Mammary epithelial cell (primary cell): ENCODE measurements around the gene GPR89B.
"Not testable (repeated sequence)": the region's sequence is repeated elsewhere in the genome, so short reads cannot be mapped to it uniquely, and the experiment has no call there.

Experiments
- CTCF ChIP-seq, 2 donors: IDR thresholded peaks in 1 of 2; conservative IDR thresholded peaks in 1 of 2; 2 replicates each; pipeline ENCODE4 v1.5.1; 2011 to 2012; ENCODE audit warnings: inconsistent platforms in 2 of 2, low read length in 2 of 2, mild to moderate bottlenecking in 2 of 2, control low read depth in 1 of 2, low read depth in 1 of 2; ENCODE audit not compliant: insufficient read depth in 1 of 2; ENCODE audit errors: extremely low read depth in 1 of 2
- EZH2 ChIP-seq: IDR thresholded peaks from 2 replicates; pipeline ENCODE4 v1.6.1; 2012; ENCODE audit warnings: low read length, inconsistent platforms, borderline replicate concordance

DNA sequence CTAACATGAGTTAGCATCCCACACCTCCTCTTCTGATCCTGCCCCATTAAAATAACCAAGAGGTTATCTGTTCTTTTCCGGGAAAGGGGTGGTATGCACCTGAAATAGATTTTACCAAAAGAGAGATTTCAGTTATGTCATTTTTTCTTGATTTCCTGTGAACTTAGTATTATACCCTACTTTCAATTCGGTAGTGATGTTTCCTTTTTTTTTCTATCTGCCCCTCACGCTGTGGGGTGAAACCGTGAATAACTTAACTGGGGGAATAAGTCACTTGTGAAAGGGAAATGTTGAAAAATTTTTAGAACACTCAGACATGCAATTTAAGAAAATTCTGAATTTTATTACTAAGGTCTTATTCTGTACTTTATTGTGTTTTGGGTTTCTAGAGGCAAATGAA, 65.2 kb downstream of the GPR89B start:
- TF ChIP-seq CTCF (conservative IDR thresholded peaks at IDR 0.05 in 1 of 2, IDR thresholded peaks at IDR 0.05 in 1 of 2; ENCODE audit: extremely low read depth in 1 of 2, insufficient read depth in 1 of 2, low read depth in 1 of 2, low read length in 2 of 2); EZH2: not testable (repeated sequence)
